GM12878 (cell line): ENCODE data around the gene NIPAL1. TPM values are rescaled to one million over a fixed set of nuclear protein-coding genes. Genes with fewer than 3 reads are reported as not detected.

ENCODE experiments used
- NR2C2 ChIP-seq: IDR thresholded peaks from 2 replicates; pipeline ENCODE4 v1.6.1; 2011; ENCODE audit warnings: borderline replicate concordance, low read depth; ENCODE audit not compliant: control insufficient read depth, insufficient read length
- SMAD5 ChIP-seq: IDR thresholded peaks from 2 replicates; pipeline ENCODE4 v1.6.1; 2016; ENCODE audit warnings: antibody characterized with exemption, low read depth
- polyA plus RNA-seq, 11 experiments: library from polyadenylated mRNA; depleted of rRNA in 4 of 11; unstranded in 6 of 11; stranded (reverse) in 5 of 11; fragments of >200 nt; fragmentation: Nextera tagmentation in 4 of 11; fragmentation: Illumina TruSeq in 1 of 11; extraction: Ambion mirVana in 4 of 11; extraction: Trizol in 1 of 11; gene quantifications; 1 replicate in 1 of 11; 2 replicates in 10 of 11; pipeline versions ENCODE4 v1.2.1 to v1.2.3, GENCODE V29; 2011 to 2016; ENCODE audit warnings: inconsistent platforms in 2 of 11, missing spikeins in 2 of 11, low read depth in 1 of 11
- total RNA-seq, 4 experiments: library from RNA; depleted of rRNA in 3 of 4; stranded (reverse); fragments of >200 nt in 3 of 4; fragmentation: Illumina TruSeq in 1 of 4; extraction: Trizol in 1 of 4; gene quantifications; 2 replicates each; pipeline versions ENCODE4 v1.2.1 to v1.2.3, GENCODE V29; 2013 to 2021
- TF ChIP-seq, protein P1 (sequence below): fragments of 450-650 bp; formaldehyde crosslinking; IDR thresholded peaks from 2 replicates; pipeline ENCODE4 v1.4.0; 2020; ENCODE audit warnings: mild to moderate bottlenecking, moderate library complexity
- TF ChIP-seq, protein P2 (sequence below): IDR thresholded peaks from 2 replicates; pipeline ENCODE4 v1.6.1; 2011; ENCODE audit warnings: mild to moderate bottlenecking, low read depth, low read length, moderate library complexity; ENCODE audit not compliant: insufficient replicate concordance
- TF ChIP-seq, protein P3 (sequence below): fragments of 450-650 bp; conservative IDR thresholded peaks from 2 replicates; pipeline ENCODE4 v1.6.1; 2017; ENCODE audit warnings: mild to moderate bottlenecking, moderate library complexity

Gene NIPAL1
- total and polyA plus RNA-seq, 10 of the 15 experiments (the other 5 are each of a cell fraction or from before 2014, with no cell fraction given): 0.46 to 9.7 (median 5.9) TPM

DNA sequence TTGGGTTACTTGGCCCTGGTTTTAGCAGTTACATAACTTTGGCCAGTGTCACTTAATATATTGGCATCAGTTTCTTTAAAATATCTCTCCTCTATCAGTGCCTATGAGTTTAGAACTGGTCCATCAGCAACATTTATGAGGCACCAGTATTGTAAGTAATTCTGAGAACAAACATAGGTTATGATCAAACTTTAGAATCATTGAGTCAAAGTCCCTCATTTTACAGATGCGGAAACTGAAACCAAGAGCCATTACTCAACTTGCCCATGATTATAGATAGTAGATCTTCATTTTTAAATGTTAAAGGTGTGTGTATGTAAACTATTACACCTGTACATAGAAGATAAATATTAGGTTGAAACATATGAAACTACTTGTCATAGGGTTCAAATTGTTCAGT is 4.5 kb downstream of the NIPAL1 start (continued):
- TF ChIP-seq NR2C2 (no peak), SMAD5 (no peak)
- TF ChIP-seq, protein P1, sequence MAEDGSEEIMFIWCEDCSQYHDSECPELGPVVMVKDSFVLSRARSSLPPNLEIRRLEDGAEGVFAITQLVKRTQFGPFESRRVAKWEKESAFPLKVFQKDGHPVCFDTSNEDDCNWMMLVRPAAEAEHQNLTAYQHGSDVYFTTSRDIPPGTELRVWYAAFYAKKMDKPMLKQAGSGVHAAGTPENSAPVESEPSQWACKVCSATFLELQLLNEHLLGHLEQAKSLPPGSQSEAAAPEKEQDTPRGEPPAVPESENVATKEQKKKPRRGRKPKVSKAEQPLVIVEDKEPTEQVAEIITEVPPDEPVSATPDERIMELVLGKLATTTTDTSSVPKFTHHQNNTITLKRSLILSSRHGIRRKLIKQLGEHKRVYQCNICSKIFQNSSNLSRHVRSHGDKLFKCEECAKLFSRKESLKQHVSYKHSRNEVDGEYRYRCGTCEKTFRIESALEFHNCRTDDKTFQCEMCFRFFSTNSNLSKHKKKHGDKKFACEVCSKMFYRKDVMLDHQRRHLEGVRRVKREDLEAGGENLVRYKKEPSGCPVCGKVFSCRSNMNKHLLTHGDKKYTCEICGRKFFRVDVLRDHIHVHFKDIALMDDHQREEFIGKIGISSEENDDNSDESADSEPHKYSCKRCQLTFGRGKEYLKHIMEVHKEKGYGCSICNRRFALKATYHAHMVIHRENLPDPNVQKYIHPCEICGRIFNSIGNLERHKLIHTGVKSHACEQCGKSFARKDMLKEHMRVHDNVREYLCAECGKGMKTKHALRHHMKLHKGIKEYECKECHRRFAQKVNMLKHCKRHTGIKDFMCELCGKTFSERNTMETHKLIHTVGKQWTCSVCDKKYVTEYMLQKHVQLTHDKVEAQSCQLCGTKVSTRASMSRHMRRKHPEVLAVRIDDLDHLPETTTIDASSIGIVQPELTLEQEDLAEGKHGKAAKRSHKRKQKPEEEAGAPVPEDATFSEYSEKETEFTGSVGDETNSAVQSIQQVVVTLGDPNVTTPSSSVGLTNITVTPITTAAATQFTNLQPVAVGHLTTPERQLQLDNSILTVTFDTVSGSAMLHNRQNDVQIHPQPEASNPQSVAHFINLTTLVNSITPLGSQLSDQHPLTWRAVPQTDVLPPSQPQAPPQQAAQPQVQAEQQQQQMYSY (CRISPR knock-in tag): no peak
- TF ChIP-seq, protein P2, sequence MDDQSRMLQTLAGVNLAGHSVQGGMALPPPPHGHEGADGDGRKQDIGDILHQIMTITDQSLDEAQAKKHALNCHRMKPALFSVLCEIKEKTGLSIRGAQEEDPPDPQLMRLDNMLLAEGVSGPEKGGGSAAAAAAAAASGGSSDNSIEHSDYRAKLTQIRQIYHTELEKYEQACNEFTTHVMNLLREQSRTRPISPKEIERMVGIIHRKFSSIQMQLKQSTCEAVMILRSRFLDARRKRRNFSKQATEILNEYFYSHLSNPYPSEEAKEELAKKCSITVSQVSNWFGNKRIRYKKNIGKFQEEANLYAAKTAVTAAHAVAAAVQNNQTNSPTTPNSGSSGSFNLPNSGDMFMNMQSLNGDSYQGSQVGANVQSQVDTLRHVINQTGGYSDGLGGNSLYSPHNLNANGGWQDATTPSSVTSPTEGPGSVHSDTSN: no peak
- TF ChIP-seq, protein P3, sequence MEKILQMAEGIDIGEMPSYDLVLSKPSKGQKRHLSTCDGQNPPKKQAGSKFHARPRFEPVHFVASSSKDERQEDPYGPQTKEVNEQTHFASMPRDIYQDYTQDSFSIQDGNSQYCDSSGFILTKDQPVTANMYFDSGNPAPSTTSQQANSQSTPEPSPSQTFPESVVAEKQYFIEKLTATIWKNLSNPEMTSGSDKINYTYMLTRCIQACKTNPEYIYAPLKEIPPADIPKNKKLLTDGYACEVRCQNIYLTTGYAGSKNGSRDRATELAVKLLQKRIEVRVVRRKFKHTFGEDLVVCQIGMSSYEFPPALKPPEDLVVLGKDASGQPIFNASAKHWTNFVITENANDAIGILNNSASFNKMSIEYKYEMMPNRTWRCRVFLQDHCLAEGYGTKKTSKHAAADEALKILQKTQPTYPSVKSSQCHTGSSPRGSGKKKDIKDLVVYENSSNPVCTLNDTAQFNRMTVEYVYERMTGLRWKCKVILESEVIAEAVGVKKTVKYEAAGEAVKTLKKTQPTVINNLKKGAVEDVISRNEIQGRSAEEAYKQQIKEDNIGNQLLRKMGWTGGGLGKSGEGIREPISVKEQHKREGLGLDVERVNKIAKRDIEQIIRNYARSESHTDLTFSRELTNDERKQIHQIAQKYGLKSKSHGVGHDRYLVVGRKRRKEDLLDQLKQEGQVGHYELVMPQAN: no peak
